Left forelimb (tissue), 1 donor: ENCODE data around the gene PCDHAC2.

Experiments used
- DNase-seq: peaks from one replicate; pipeline ENCODE4 v3.0.0-alpha.2; 2018; ENCODE audit warnings: low spot score

PCDHAC2 gene, protein sequence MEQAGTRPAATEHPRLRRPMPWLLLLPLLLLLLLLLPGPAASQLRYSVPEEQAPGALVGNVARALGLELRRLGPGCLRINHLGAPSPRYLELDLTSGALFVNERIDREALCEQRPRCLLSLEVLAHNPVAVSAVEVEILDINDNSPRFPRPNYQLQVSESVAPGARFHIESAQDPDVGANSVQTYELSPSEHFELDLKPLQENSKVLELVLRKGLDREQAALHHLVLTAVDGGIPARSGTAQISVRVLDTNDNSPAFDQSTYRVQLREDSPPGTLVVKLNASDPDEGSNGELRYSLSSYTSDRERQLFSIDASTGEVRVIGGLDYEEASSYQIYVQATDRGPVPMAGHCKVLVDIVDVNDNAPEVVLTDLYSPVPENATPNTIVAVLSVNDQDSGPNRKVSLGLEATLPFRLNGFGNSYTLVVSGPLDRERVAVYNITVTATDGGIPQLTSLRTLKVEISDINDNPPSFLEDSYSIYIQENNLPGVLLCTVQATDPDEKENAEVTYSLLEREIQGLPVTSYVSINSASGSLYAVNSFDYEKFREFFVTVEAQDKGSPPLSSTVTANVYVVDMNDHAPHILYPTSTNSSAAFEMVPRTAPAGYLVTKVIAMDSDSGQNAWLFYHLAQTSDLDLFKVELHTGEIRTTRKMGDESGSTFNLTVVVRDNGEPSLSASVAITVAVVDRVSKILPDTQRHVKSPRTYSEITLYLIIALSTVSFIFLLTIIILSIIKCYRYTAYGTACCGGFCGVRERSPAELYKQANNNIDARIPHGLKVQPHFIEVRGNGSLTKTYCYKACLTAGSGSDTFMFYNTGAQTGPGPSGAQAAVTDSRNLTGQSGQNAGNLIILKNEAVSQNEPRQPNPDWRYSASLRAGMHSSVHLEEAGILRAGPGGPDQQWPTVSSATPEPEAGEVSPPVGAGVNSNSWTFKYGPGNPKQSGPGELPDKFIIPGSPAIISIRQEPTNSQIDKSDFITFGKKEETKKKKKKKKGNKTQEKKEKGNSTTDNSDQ

GRCh38 chr5:140966293-140967225 is at the start of gene PCDHAC2:
Gene PCDHAC2 (plus strand): TSS chr5:140966476. CDS start chr5:140966767, 291 bp downstream.
- peak; percentile 72 for DNase-seq

DNA sequence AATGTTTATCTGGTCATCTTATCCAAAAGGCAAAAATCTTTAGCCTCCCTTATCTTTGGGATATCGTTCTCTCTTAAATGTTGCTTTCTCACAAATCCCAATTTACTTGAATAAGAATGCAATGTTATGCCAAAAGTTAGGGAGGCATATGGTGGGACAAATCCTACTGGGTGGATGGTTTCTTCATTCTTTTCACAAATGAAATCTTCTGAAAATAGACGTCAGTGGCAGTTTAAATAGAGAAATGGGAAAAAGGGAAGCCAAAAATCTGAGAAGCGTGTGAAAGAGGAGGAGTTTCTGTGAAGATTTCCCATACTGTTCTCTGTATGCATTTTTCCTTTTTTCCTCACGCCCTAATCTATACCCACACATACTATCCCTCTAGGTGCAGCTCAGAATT is 42.7 kb upstream of the PCDHAC2 start:
- no peak for DNase-seq

GRCh38 chr5:140925806-140926442 is 40.4 kb upstream of the PCDHAC2 start, which contains the start of gene PCDHAC1:
Gene PCDHAC1 (plus strand): TSS chr5:140926299. CDS start chr5:140926893, 594 bp downstream.
- no peak for DNase-seq

DNA sequence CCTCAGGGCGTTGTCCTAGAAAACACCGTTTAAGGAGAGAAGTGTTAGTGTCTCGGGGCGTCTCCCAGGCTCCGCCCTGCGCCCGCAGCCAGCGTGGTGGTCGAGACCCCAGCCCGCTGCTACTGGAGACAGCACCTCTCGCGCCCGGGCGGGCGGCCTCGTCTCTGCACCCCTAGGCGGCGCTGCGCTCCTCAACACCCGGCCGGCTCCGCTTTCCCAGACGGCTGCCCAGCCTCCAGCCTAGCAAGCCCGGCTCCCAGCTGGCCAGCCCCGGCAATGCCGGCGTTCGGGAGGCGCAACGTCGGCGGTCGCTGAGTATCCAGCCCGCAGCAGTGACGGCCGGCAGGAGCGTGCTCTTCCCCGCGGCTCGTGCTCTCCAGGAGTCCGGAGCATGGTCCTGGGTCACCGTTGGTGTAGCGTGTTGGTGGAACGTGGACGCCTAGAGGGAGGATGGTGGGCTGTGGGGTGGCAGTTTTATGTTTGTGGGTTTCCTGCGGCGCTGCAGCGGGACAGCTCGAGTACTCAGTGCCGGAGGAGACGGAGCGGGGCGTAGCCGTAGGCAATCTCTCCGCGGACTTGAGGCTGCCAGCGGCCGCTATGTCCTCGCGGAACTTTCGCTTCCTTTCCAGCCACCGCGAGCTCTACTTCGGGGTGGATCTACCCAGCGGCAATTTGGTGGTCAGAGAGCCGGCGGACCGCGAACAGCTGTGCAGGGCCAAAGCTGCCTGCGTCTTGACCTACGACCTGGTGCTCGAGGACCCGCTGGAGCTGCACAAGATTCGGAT is 39.6 kb upstream of the PCDHAC2 start:
- DNase-seq = peak; percentile 84

DNA sequence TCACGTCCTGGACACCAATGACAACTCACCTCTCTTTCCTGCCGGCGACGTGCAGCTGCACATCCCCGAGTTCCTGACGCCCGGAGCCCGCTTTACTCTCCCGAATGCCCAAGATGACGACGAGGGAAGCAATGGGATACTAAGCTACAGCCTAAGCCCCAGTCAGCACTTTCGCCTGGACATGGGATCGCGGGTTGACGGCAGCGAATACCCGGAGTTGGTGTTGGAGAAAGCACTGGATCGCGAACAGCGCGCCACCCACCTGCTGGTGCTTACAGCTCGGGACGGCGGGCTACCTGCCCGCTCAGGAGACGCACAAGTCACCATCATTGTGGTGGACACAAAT is 39.1 kb upstream of the PCDHAC2 start:
- DNase-seq = no peak

GRCh38 chr5:140934964-140935606 is 31.2 kb upstream of the PCDHAC2 start:
- DNase-seq = no peak

- DNase-seq = no peak
These were observed 19.7 kb upstream of the PCDHAC2 start for GRCh38 chr5:140946578-140946977.

DNA sequence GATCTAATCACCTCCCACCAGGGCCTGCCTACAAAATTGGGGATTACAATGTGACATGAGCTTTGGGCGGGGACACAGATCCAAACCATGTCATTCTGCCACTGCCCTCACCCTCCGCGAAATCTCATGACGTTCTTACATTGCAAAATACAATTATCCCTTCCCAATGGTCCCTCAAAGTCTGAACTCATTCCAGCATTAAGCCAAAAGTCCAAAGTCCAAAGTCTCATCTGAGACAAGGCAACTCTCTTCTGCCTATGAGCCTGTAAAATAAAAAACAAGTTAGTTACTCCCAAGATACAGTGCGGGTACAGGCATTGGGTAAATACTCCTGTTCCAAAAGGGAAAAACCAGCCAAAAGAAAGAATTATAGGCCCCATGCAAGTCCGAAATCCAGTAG is 14.6 kb upstream of the PCDHAC2 start:
- no peak for DNase-seq

DNA sequence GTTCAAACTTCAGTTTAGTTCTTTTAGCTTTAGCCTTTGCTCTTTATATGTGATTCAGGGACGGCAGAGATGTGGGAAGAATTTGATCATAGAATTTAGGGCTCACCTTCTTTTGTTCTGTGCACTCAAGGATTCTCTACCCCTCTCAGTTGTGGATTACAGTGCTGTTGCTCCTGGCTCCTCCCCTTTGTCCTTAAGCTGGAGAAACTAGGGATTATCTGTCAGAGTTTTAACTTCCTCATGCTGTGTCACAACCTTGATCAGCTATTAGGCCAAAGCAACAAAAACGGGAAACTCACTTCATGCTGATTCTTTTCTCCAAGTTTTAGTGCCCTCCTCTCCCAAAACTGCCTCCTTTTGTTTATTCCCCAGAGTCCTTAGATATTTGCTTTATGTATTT is 13.0 kb upstream of the PCDHAC2 start:
- no peak for DNase-seq

DNA sequence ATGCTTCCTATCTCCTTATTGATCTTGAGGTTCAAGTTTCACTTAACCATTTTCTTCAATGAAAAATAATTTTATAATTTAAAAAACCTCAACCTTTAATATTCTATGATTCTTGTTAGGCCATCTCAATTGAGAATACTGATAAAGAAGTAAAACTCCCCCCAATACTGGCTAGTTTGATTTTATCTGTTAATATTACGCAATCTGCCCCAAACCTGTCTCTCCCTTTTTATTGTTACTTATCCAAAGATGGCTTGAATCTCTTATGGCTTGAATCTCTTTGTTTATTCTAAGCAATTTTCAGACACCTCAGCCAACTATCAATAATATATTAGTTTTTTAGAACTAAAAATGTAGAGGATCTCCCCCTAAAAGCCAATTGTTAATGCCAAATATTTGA is 4.1 kb upstream of the PCDHAC2 start:
- DNase-seq = no peak

DNA sequence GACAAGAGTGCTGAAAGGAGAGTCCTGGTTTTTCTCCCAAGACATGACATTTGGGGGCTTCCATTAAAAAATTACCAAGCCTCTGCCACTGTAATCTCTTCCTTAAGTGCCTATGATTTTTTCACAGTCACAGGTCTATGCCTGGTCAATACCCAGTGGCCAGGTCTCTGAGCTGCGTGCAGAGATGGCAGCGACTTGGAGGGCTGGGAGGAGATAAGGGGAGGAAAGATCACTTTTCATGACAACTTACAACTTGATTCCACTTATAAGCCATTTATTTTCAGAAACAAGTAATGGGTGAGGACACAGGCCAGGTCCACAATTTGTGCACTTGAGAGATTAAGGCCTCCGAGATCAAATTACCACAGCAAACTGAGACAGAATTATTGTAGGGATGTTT is 1.9 kb upstream of the PCDHAC2 start:
- DNase-seq = no peak

DNA sequence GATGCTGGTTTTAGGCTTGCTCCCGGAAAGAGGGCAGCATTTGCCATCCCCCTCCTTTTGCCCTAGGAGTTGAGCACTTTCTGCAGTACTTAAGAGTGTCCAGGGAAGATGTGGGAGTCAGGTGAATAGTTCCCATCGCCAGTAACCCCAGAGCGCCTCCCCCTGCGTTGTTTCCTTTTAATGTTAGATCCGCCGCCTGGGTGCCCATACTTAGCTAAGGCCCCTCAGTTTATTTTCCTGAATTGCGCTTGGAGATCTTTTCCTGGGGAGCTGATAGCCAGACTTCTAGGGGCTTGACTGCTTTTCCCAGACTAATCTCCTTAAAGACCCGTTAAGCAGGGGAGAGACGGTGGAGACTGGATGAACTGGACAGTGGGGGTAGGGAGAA is 377 bp upstream of the PCDHAC2 start:
- DNase-seq = no peak

DNA sequence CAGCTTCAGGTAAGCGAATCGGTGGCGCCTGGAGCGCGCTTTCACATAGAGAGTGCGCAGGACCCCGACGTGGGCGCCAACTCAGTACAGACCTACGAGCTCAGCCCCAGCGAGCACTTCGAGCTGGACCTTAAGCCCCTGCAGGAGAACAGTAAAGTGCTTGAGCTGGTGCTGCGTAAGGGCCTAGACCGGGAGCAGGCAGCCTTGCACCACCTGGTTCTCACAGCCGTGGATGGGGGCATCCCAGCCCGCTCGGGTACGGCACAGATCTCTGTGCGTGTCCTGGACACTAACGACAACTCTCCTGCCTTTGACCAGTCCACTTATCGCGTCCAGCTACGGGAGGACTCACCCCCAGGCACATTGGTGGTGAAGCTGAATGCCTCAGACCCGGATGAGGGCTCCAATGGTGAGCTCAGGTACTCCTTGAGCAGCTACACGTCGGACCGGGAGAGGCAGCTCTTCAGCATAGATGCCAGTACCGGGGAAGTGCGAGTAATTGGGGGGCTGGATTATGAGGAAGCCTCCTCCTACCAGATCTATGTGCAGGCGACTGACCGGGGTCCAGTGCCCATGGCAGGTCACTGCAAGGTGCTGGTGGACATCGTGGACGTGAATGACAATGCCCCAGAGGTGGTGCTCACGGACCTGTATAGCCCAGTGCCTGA is 1.1 kb downstream of the PCDHAC2 start:
- DNase-seq = no peak

- no peak for DNase-seq
These were observed 3.6 kb downstream of the PCDHAC2 start for GRCh38 chr5:140969880-140970279.

DNA sequence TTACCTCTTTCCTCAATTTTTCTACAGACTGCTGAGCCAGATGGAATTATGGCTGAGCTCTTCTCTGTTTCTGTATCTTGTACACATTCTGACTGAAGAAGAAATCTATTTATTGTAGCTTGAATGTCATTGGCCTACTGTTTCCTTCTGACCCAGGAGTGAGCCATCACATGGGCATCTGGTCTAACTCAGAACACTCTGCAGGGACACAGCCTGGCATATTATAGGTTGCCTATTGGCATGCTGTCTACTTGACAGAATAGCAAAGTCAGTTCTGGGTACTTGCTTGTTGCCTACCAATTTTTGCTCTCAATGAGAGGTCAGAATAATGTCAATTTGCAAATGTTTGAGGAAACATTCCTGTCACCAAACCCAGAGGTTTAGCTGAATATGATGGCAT is 7.3 kb downstream of the PCDHAC2 start:
- no peak for DNase-seq

DNA sequence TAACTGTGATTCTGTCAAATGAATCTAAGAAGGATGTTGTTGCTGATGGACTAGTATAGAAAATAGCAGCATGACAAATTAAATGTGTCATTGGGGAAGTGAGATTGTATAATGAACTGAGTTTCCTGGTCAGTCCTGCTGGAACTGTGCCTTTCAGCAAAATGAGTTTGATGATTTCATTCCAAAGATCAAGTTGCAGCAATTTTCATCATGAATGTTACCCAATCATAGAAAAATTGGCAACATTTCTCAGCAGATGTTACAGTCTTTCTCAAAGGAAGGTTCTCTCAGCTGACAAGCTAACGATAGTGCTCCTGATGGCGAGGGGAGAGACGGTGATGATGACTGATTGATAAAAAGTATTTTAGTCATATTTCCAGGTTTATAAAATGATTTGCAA is 10.7 kb downstream of the PCDHAC2 start:
- DNase-seq = no peak

DNA sequence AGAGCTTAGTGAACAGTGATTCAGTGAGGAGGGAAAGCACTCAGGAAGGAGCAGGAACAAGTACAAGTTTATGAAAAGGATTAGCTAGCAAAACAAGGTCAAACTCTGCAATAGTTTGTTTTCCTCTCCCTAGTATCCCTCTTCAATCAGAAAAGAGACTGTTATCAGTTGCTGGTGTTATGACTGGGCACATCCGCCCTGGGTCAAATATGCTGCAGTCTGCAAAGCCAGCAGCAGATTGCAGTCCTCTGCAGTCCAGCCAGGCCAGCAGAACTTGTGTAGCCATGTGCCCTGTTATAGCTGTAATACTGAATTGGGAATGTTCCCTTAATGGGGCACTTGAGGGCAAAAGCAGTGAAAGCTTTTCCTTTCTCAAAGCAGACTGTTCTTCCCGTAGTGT is 12.0 kb downstream of the PCDHAC2 start:
- no peak for DNase-seq

DNA sequence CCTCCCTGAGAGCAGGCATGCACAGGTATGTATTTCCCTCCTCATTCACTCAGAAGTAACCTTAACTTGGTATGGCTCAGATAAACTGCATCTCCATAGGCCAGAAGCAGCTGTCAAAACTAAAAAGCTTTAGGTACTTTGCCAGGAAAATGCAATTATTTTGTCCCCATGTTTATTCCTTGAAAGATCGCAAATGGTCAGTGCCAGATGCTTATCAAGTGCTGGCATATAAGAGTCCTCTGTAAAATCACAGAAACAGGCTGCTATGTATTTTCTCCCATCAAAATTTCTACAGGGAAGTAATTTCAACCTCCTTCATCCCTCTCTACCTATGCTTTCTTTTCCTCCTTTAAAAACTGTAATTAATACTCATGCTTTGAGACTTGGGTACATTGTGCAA is 12.7 kb downstream of the PCDHAC2 start:
- no peak for DNase-seq

DNA sequence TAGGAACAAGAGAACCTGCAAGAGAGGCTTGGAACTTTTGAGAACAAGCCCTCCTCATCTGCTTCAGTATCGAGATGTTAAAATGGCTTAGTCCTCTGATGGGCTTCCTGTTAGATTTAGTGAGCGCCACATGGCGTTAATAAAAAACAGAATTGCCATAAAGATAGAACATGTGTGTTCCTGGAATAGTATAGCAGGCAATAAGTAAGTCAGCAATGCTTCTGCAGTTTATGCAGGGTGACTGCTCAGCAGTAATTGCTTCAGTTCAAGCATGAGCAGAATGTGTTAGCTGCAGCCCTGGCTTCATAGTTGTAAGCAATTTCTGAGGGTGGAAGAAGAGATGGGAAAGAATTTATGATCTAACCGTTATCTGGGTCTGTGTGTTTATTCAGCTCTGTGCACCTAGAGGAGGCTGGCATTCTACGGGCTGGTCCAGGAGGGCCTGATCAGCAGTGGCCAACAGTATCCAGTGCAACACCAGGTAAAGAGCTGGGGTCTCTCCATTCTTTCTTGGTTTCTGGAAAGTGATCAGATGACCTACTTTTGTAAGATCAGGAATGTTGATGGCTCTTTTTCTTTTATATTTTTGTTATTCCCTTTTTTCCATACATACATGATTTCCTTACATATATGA is 15.9 kb downstream of the PCDHAC2 start:
- no peak for DNase-seq
